ENCODE measurements around the gene COX19.

Gene COX19

GRCh38 chr7:1021366-1021765 is 46.0 kb upstream of the COX19 start:
- H3K36me3 ChIP-seq (ENCODE audit: control insufficient read depth, insufficient read depth, low read length): peaks cover 35% of the 10 kb centered on the region
- H3K27me3 ChIP-seq (replicated peaks; ENCODE audit: control insufficient read depth, insufficient read depth, low read length): no peaks in the 10 kb centered on the region
- no peak for TF ChIP-seq CTCF (IDR thresholded peaks at IDR 0.05; ENCODE audit: insufficient read depth, low read length, poor library complexity, severe bottlenecking)
- H3K4me3 ChIP-seq (replicated peaks; ENCODE audit: low read depth, low read length): no peak overlapping the region
- DNase-seq (ENCODE audit: extremely low read depth, insufficient read length): no peak

DNA sequence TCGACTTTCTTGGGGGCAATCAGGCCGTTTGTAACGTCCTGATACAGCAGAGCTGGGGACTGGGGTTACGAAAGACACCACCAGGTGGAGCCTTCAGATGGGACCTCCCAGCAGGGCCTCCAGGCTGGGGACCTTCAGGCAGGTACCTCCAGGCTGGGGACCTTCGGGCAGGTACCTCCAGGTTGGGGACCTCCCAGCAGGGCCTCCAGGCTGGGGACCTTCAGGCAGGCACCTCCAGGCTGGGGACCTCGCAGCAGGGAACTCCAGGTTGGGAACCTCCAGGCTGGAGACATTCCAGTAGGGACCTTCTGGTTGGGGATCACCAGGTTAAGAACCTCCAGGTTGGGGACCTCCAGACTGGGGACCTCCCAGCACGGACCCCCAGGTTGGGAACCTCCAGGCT is 45.5 kb upstream of the COX19 start:
- Histone ChIP-seq H3K4me3 (replicated peaks; ENCODE audit: low read depth, low read length) (no peak overlapping the region), H3K36me3 (ENCODE audit: control insufficient read depth, insufficient read depth, low read length) (peaks cover 31% of the 10 kb centered on the region), H3K27me3 (replicated peaks; ENCODE audit: control insufficient read depth, insufficient read depth, low read length) (no peaks in the 10 kb centered on the region)
- no peak for DNase-seq (ENCODE audit: extremely low read depth, insufficient read length)
- peak; percentile 10 for TF ChIP-seq CTCF (IDR thresholded peaks at IDR 0.05; ENCODE audit: insufficient read depth, low read length, poor library complexity, severe bottlenecking)

DNA sequence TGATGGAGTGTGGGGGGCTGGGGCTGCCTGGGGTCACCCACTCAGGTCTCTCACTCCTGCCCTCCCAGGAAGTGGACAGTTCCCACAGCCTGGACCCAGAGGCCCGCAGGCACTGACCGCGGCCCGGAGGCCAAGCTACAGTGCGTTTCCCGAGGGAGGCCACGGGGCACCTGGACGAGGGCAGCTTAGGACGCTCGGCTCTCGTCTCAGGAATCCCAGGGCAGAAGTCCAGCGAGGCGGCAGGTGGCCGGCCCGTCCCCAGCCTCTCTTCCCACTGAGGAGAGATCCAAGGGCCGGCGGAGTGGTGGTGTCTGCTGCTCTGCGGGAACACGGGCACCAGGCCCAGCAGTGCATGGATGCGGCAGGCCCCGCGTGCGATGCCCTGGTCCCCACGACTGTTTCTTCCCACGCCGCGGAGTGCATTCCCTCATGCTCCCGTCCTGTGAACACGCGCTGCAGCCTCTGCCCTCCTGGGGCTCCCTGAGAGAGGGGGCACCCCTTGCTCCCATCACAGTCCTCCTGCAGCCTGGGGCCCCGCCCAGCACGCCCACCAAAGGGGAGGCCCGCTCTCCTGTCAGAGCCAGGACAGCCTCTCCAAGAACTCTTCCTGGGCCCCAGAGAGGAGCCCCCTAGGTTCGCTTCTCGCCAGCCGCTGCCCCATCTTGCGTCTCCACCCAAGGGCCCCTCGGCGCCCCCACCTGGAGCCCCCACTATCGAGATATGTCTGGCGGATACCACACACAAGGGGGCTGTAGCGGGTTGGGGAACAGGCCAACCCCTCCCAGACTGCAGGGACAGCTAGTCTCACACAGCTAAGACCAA is 44.7 kb upstream of the COX19 start:
- Histone ChIP-seq H3K27me3 (replicated peaks; ENCODE audit: control insufficient read depth, insufficient read depth, low read length) (no peaks in the 10 kb centered on the region), H3K36me3 (ENCODE audit: control insufficient read depth, insufficient read depth, low read length) (peaks cover 27% of the 10 kb centered on the region), H3K4me3 (replicated peaks; ENCODE audit: low read depth, low read length) (no peak overlapping the region)
- TF ChIP-seq CTCF (IDR thresholded peaks at IDR 0.05; ENCODE audit: insufficient read depth, low read length, poor library complexity, severe bottlenecking): no peak
- DNase-seq (ENCODE audit: extremely low read depth, insufficient read length): no peak

DNA sequence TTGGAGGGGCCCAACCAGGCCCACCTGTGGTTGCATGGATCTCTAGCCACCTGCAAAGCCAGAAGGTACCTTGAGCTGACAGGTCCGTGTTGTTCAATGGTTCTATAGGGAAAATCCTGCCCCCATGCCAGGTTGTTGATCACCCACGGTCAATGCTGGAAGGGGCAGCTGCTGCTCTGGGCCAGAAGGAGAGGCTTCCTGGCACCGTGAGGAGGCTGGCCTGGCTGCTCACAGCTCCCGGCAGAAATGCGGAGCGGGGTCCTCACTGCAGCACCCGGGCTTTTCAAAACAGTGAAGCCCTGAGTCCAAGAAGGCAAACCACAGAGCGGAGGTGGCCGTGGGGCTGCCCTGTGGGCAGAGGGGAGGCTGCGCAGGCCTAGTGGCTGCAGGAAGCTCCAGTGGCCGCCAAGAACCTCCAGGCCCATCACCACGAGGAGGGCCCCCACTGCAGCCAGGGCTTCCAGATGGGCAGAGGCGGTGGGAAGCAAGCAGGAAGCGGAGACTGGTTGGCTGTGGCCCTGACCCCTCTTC is 44.0 kb upstream of the COX19 start:
- peaks cover 25% of the 10 kb centered on the region for H3K36me3 ChIP-seq (ENCODE audit: control insufficient read depth, insufficient read depth, low read length)
- no peak for DNase-seq (ENCODE audit: extremely low read depth, insufficient read length)
- H3K4me3 ChIP-seq (replicated peaks; ENCODE audit: low read depth, low read length): no peak overlapping the region
- no peaks in the 10 kb centered on the region for H3K27me3 ChIP-seq (replicated peaks; ENCODE audit: control insufficient read depth, insufficient read depth, low read length)
- no peak for TF ChIP-seq CTCF (IDR thresholded peaks at IDR 0.05; ENCODE audit: insufficient read depth, low read length, poor library complexity, severe bottlenecking)

- H3K4me3 ChIP-seq (replicated peaks; ENCODE audit: low read depth, low read length): no peak overlapping the region
- no peak for DNase-seq (ENCODE audit: extremely low read depth, insufficient read length)
- peaks cover 25% of the 10 kb centered on the region for H3K36me3 ChIP-seq (ENCODE audit: control insufficient read depth, insufficient read depth, low read length)
- no peak for TF ChIP-seq CTCF (IDR thresholded peaks at IDR 0.05; ENCODE audit: insufficient read depth, low read length, poor library complexity, severe bottlenecking)
- H3K27me3 ChIP-seq (replicated peaks; ENCODE audit: control insufficient read depth, insufficient read depth, low read length): no peaks in the 10 kb centered on the region
Measured at GRCh38 chr7:1018334-1018695, 43.0 kb upstream of the COX19 start.

Measured in GM06990 (cell line).